ENCODE results near the gene CLCA2.

CLCA2 gene

GRCh38 chr1:86435327-86435726, 11.4 kb downstream of the CLCA2 start:
- Histone ChIP-seq H3K36me3 (ENCODE audit: insufficient read depth, low read length) (no peaks in the 10 kb centered on the region), H3K4me3 (no peak overlapping the region), H3K9ac (ENCODE audit: insufficient read length) (no peak overlapping the region), H3K9me3 (ENCODE audit: low read depth, low read length) (no peaks in the 10 kb centered on the region), H3K27ac (no peak overlapping the region)
- TF ChIP-seq POLR2AphosphoS5 (IDR thresholded peaks at IDR 0.05; ENCODE audit: borderline replicate concordance, low read depth, low read length) (no peak), EZH2 (IDR thresholded peaks at IDR 0.05) (no peak), FOXP2 (optimal IDR thresholded peaks at IDR 0.05; ENCODE audit: control extremely low read depth, extremely low read length, insufficient read depth) (no peak)
- DNase-seq (ENCODE audit: low read depth, low spot score) = no peak

DNA sequence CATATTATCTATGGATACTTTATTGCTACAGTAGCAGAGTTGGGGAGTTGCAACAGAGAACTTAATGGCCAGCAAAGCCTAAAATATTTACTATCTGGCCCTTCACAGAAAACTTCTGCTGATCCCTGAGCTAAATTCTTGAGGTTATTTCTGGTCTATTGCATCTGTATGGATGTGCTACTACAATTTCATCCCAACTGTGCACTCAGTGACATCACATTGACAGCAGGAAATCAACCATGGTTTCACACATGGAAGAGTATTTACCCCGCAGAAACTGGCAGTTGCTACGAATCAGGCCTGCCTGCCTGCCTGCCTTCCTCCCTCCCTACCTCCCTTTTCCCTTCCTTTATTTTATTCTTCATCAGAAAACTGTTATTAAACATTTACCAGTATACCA, 12.1 kb downstream of the CLCA2 start:
- TF ChIP-seq EZH2 (IDR thresholded peaks at IDR 0.05) (no peak), FOXP2 (optimal IDR thresholded peaks at IDR 0.05; ENCODE audit: control extremely low read depth, extremely low read length, insufficient read depth) (no peak), POLR2AphosphoS5 (IDR thresholded peaks at IDR 0.05; ENCODE audit: borderline replicate concordance, low read depth, low read length) (no peak)
- H3K36me3 ChIP-seq (ENCODE audit: insufficient read depth, low read length) = no peaks in the 10 kb centered on the region
- H3K9me3 ChIP-seq (ENCODE audit: low read depth, low read length) = no peaks in the 10 kb centered on the region
- no peak overlapping the region for H3K4me3 ChIP-seq
- no peak overlapping the region for H3K27ac ChIP-seq
- no peak overlapping the region for H3K9ac ChIP-seq (ENCODE audit: insufficient read length)
- DNase-seq (ENCODE audit: low read depth, low spot score) = no peak

DNA sequence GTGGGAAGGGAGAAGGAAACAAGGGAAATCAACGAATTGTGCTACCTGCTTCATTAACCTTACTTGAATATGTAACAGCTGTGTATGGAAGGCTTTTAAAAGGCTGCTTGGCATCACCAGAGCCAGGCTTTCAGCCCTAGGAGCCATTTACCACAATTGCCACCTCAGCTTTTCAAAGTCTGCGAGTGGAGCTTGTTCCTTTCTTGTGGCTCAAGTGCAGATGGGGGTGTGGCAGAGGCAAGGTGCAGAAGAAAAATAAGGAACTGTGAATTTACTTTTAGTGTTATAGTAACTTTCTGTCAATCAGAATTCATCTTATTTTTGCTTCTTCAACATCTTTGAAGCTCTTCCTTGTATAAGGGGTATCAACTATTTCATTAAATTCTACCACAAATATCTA, 17.6 kb downstream of the CLCA2 start:
- Histone ChIP-seq H3K9me3 (ENCODE audit: low read depth, low read length) (no peaks in the 10 kb centered on the region), H3K9ac (ENCODE audit: insufficient read length) (no peak overlapping the region), H3K36me3 (ENCODE audit: insufficient read depth, low read length) (no peaks in the 10 kb centered on the region), H3K27ac (no peak overlapping the region), H3K4me3 (no peak overlapping the region)
- no peak for DNase-seq (ENCODE audit: low read depth, low spot score)
- TF ChIP-seq FOXP2 (optimal IDR thresholded peaks at IDR 0.05; ENCODE audit: control extremely low read depth, extremely low read length, insufficient read depth) (no peak), POLR2AphosphoS5 (IDR thresholded peaks at IDR 0.05; ENCODE audit: borderline replicate concordance, low read depth, low read length) (no peak), EZH2 (IDR thresholded peaks at IDR 0.05) (no peak)

DNA sequence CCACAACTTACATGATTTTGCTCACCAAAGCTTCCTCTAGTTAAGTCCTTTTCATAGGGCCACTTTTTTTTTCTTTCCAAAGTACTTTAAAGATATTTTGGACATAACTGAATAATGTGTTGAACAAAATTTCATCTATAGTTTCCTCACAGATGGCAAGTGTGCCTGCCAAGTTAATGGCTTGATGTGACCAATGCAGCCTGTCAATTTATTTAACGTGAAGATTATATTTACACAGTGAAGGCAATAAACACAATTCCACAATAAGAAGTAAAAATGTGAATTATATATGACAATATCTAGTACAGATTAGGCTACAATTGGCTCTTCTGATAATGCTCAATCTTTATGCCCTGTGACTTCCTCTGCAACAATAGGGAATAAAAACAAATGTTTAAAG, 18.0 kb downstream of the CLCA2 start:
- H3K36me3 ChIP-seq (ENCODE audit: insufficient read depth, low read length) = no peaks in the 10 kb centered on the region
- H3K9me3 ChIP-seq (ENCODE audit: low read depth, low read length) = no peaks in the 10 kb centered on the region
- TF ChIP-seq POLR2AphosphoS5 (IDR thresholded peaks at IDR 0.05; ENCODE audit: borderline replicate concordance, low read depth, low read length) (no peak), EZH2 (IDR thresholded peaks at IDR 0.05) (no peak), FOXP2 (optimal IDR thresholded peaks at IDR 0.05; ENCODE audit: control extremely low read depth, extremely low read length, insufficient read depth) (no peak)
- H3K4me3 ChIP-seq = no peak overlapping the region
- no peak overlapping the region for H3K9ac ChIP-seq (ENCODE audit: insufficient read length)
- no peak for DNase-seq (ENCODE audit: low read depth, low spot score)
- H3K27ac ChIP-seq = no peak overlapping the region

DNA sequence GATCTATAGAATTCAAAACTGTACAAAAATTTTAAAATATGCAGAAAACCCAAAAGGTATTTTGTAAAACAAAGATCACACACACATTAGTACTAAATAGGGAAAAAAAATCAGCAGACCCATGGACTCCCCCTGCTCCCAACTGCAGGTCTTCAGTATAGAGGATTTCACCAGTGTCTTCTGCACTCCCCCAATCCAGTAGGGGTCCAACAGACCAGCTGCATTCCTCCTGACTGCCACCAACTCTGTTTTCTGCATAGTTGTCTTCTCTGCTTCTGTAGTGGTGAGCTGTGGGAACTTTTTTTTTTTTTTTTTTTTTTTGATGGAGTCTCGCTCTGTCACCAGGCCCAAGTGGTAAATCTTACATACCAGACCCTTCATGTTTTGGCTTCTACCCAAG, 21.9 kb downstream of the CLCA2 start:
- no peak overlapping the region for H3K4me3 ChIP-seq
- H3K9me3 ChIP-seq (ENCODE audit: low read depth, low read length) = no peaks in the 10 kb centered on the region
- no peak overlapping the region for H3K9ac ChIP-seq (ENCODE audit: insufficient read length)
- TF ChIP-seq EZH2 (IDR thresholded peaks at IDR 0.05) = no peak
- no peak for TF ChIP-seq FOXP2 (optimal IDR thresholded peaks at IDR 0.05; ENCODE audit: control extremely low read depth, extremely low read length, insufficient read depth)
- no peak for TF ChIP-seq POLR2AphosphoS5 (IDR thresholded peaks at IDR 0.05; ENCODE audit: borderline replicate concordance, low read depth, low read length)
- DNase-seq (ENCODE audit: low read depth, low spot score) = no peak
- no peak overlapping the region for H3K27ac ChIP-seq
- H3K36me3 ChIP-seq (ENCODE audit: insufficient read depth, low read length) = no peaks in the 10 kb centered on the region

DNA sequence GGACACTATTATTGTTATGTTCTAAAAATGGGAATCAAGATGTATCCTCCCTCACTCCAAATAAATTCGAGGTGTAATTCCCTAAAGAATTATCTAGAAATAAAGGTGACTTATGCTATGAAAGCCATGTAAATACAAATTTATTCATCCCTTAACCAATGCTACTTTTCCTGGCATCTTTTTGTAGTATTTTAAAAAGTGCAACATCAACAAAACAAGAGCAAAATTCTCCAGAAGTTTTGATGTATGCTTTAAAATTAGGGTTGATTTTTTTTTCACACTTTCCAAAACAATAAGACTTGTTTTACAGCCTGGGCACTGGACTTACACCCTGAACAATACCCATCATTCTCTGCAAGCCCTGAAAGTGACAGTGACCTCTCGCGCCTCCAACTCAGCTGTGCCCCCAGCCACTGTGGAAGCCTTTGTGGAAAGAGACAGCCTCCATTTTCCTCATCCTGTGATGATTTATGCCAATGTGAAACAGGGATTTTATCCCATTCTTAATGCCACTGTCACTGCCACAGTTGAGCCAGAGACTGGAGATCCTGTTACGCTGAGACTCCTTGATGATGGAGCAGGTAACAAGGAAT, 23.3 kb downstream of the CLCA2 start:
- no peak overlapping the region for H3K4me3 ChIP-seq
- no peak for TF ChIP-seq POLR2AphosphoS5 (IDR thresholded peaks at IDR 0.05; ENCODE audit: borderline replicate concordance, low read depth, low read length)
- TF ChIP-seq EZH2 (IDR thresholded peaks at IDR 0.05) = no peak
- TF ChIP-seq FOXP2 (optimal IDR thresholded peaks at IDR 0.05; ENCODE audit: control extremely low read depth, extremely low read length, insufficient read depth) = no peak
- no peak for DNase-seq (ENCODE audit: low read depth, low spot score)
- no peak overlapping the region for H3K9ac ChIP-seq (ENCODE audit: insufficient read length)
- no peaks in the 10 kb centered on the region for H3K36me3 ChIP-seq (ENCODE audit: insufficient read depth, low read length)
- no peaks in the 10 kb centered on the region for H3K9me3 ChIP-seq (ENCODE audit: low read depth, low read length)
- no peak overlapping the region for H3K27ac ChIP-seq

DNA sequence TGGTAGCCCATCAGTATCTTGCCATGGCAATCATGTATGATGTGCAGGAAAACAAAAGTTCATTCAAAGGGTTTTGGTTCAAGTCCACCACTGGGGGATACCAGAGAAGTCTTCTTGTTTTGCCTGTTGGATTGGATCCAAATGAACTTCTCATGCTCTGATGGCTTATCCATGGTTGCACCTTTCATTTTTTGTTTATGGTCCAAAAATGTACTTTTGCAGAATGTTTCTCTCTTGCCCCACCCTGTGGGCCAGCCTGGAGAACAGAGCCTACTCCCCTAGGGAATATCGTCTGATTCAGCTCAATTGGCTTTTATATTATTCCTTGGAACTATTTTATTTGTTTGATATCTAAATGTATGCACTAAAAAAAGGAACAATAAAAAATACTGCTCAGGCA, 24.7 kb downstream of the CLCA2 start:
- TF ChIP-seq POLR2AphosphoS5 (IDR thresholded peaks at IDR 0.05; ENCODE audit: borderline replicate concordance, low read depth, low read length) = no peak
- TF ChIP-seq EZH2 (IDR thresholded peaks at IDR 0.05) = no peak
- no peak for TF ChIP-seq FOXP2 (optimal IDR thresholded peaks at IDR 0.05; ENCODE audit: control extremely low read depth, extremely low read length, insufficient read depth)
- no peaks in the 10 kb centered on the region for H3K9me3 ChIP-seq (ENCODE audit: low read depth, low read length)
- no peak overlapping the region for H3K27ac ChIP-seq

DNA sequence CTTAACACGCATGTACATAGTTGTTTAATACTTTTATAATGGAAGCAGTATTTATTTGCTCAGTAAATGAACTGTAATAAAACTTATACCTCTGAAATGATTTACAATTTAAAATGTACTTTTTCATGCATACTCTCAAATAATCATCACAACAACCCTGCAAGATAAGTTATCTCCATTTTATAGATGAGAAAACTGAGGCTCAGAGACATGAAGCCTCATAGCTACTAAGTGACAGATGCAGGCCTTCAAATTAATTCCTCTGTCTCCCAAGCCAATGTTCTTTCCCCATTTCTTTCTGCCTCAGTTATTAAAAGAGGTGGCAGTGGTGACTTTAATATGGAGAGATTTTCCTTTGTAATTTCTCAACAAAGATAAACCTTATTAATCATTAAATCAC, 25.1 kb downstream of the CLCA2 start:
- H3K27ac ChIP-seq = no peak overlapping the region
- H3K4me3 ChIP-seq = no peak overlapping the region
- no peak for DNase-seq (ENCODE audit: low read depth, low spot score)
- no peak overlapping the region for H3K9ac ChIP-seq (ENCODE audit: insufficient read length)
- no peaks in the 10 kb centered on the region for H3K36me3 ChIP-seq (ENCODE audit: insufficient read depth, low read length)
- TF ChIP-seq FOXP2 (optimal IDR thresholded peaks at IDR 0.05; ENCODE audit: control extremely low read depth, extremely low read length, insufficient read depth) (no peak), EZH2 (IDR thresholded peaks at IDR 0.05) (no peak)
- no peaks in the 10 kb centered on the region for H3K9me3 ChIP-seq (ENCODE audit: low read depth, low read length)

More for the DNA sequence above, 24.7 kb downstream of the CLCA2 start:
- H3K4me3 ChIP-seq = no peak overlapping the region
- H3K9ac ChIP-seq (ENCODE audit: insufficient read length) = no peak overlapping the region
- no peak for DNase-seq (ENCODE audit: low read depth, low spot score)
- H3K36me3 ChIP-seq (ENCODE audit: insufficient read depth, low read length) = no peaks in the 10 kb centered on the region

- H3K9ac ChIP-seq (ENCODE audit: insufficient read length) = no peak overlapping the region
- no peak for DNase-seq (ENCODE audit: low read depth, low spot score)
- no peak overlapping the region for H3K27ac ChIP-seq
- no peaks in the 10 kb centered on the region for H3K9me3 ChIP-seq (ENCODE audit: low read depth, low read length)
- no peak overlapping the region for H3K4me3 ChIP-seq
- TF ChIP-seq FOXP2 (optimal IDR thresholded peaks at IDR 0.05; ENCODE audit: control extremely low read depth, extremely low read length, insufficient read depth) (no peak), POLR2AphosphoS5 (IDR thresholded peaks at IDR 0.05; ENCODE audit: borderline replicate concordance, low read depth, low read length) (no peak), EZH2 (IDR thresholded peaks at IDR 0.05) (no peak)
- H3K36me3 ChIP-seq (ENCODE audit: insufficient read depth, low read length) = no peaks in the 10 kb centered on the region
Measured at GRCh38 chr1:86450847-86451246, 26.9 kb downstream of the CLCA2 start.

Data from SK-N-MC (cell line).